Stimulated activated CD4-positive, alpha-beta T cell treated with anti-CD3 and anti-CD28 coated beads, Interleukin-15, amount 100 ng/mL, for 24 hours (primary cell): ENCODE measurements around the gene CACNA1E.

Experiments used
- DNase-seq: peaks from one replicate; pipeline ENCODE4 v3.0.0-alpha.2; 2020

The CACNA1E gene

GRCh38 chr1:181592255-181592859 lies 109.0 kb downstream of the CACNA1E start:
- DNase-seq, result no peak

- DNase-seq, result no peak
These were observed 109.7 kb downstream of the CACNA1E start for GRCh38 chr1:181593042-181593441.

GRCh38 chr1:181594553-181594952 lies 111.2 kb downstream of the CACNA1E start:
- DNase-seq, result no peak

- no peak for DNase-seq
These were observed 111.9 kb downstream of the CACNA1E start for GRCh38 chr1:181595234-181595633.

- no peak for DNase-seq
These were observed 118.1 kb downstream of the CACNA1E start for GRCh38 chr1:181601186-181601950.

GRCh38 chr1:181603735-181604410 lies 120.6 kb downstream of the CACNA1E start:
- DNase-seq, result no peak

GRCh38 chr1:181604482-181605249 lies 121.3 kb downstream of the CACNA1E start:
- DNase-seq, result no peak

GRCh38 chr1:181607524-181607923 lies 124.2 kb downstream of the CACNA1E start:
- no peak for DNase-seq

- no peak for DNase-seq
These were observed 125.1 kb downstream of the CACNA1E start for GRCh38 chr1:181608386-181608785.

- DNase-seq, result no peak
These were observed 125.6 kb downstream of the CACNA1E start for GRCh38 chr1:181608948-181609347.

- no peak for DNase-seq
These were observed 128.8 kb downstream of the CACNA1E start for GRCh38 chr1:181612100-181612499.

GRCh38 chr1:181618559-181618958 lies 135.2 kb downstream of the CACNA1E start:
- no peak for DNase-seq

- no peak for DNase-seq
These were observed 136.9 kb downstream of the CACNA1E start for GRCh38 chr1:181620183-181620582.

- DNase-seq, result no peak
These were observed 140.5 kb downstream of the CACNA1E start for GRCh38 chr1:181623850-181624249.

- no peak for DNase-seq
These were observed 143.1 kb downstream of the CACNA1E start for GRCh38 chr1:181626279-181626938.

GRCh38 chr1:181630398-181630797 lies 147.1 kb downstream of the CACNA1E start:
- DNase-seq, result no peak

- DNase-seq, result no peak
These were observed 147.5 kb downstream of the CACNA1E start for GRCh38 chr1:181630838-181631237.

- no peak for DNase-seq
These were observed 149.2 kb downstream of the CACNA1E start for GRCh38 chr1:181632492-181632891.

GRCh38 chr1:181632960-181633359 lies 149.6 kb downstream of the CACNA1E start:
- no peak for DNase-seq

GRCh38 chr1:181635110-181635509 lies 151.8 kb downstream of the CACNA1E start:
- no peak for DNase-seq

GRCh38 chr1:181637998-181638397 lies 154.7 kb downstream of the CACNA1E start:
- DNase-seq, result no peak

- DNase-seq, result no peak
These were observed 157.6 kb downstream of the CACNA1E start for GRCh38 chr1:181640956-181641355.

GRCh38 chr1:181643631-181644030 lies 160.3 kb downstream of the CACNA1E start:
- DNase-seq, result no peak
